K562 treated with DMSO at 1 percent for 12 hours (cell line): ENCODE results near the gene USP48. TPM values are rescaled to one million over a fixed set of nuclear protein-coding genes. Genes with fewer than 3 reads are reported as not detected.

Experiments used
- total RNA-seq: library from RNA; unstranded; fragments of 300-600 nt; gene quantifications from 2 replicates; pipeline ENCODE4 v1.2.3, GENCODE V29; 2022; ENCODE audit not compliant: insufficient read depth

Gene USP48
- total RNA-seq, result 28.1 and 83.4 TPM in 2 replicates

GRCh38 chr1:21782868-21783678 is at the start of gene USP48:
Gene USP48, minus strand, starts transcription at chr1:21783149. Its CDS starts 192 bp downstream, at chr1:21782957.

DNA sequence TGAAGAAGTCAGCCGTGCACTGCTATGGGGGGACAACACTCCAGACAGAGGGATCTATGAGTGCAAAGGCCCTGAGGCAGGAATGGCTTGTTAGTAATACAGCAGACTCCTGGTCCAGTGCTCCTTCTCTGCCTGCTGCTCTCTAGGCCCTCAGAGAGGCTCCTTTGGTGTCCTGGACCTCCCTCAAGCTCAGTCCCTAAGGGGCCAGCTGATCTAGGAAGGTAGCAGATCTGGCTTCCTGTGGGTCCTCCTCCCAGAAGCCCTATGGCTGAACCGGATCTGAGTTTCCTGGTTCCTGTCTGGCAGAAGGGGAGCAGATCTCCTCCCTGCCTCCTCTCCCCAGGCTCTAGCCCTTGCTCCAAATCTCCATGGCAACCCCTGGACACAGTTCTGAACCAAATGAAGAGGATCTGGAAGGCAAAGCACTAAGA is 28.9 kb upstream of the USP48 start, which contains the start of gene LDLRAD2:
TSS of gene LDLRAD2 (plus strand) at position 391 of the 431 bp plus-strand sequence. CDS start 187 bp downstream, outside the sequence.

GRCh38 chr1:21669258-21670058 is 113.5 kb downstream of the USP48 start, which contains the start of gene RAP1GAP:
Gene RAP1GAP, minus strand, starts transcription at chr1:21669357. Its CDS starts 49,325 bp downstream, at chr1:21620032.

Other genes starting within 250 kb of the USP48 start
- gene RAP1GAP, start 113.8 kb downstream of the USP48 start, total RNA-seq, result 19.1 and 32.4 TPM in 2 replicates
- gene LDLRAD2, start 29.1 kb upstream of the USP48 start, total RNA-seq, result 0.48 TPM in 1 of 2 replicates, not detected in the other
- gene HSPG2, start 154.2 kb upstream of the USP48 start, total RNA-seq, result 37.2 and 91.8 TPM in 2 replicates
- not detected in 2 replicates for gene CELA3B, start 193.9 kb upstream of the USP48 start, total RNA-seq
- gene CELA3A, start 218.5 kb upstream of the USP48 start, total RNA-seq, result not detected in 2 replicates